ENCODE data around the gene RNF223.
"Not testable (repeated sequence)": the region's sequence is repeated elsewhere in the genome, so short reads cannot be mapped to it uniquely, and the experiment has no call there.

RNF223 gene

GRCh38 chr1:1062348-1063163 lies 11.6 kb downstream of the RNF223 start:
- Histone ChIP-seq H3K4me1 (ENCODE audit: control insufficient read depth, insufficient read depth, low read length) (peaks cover 32% of the 10 kb centered on the region), H3K4me3 (ENCODE audit: low read depth, low read length) (no peak overlapping the region), H3K27ac (ENCODE audit: low read depth, low read length) (no peak overlapping the region), H3K27me3 (ENCODE audit: control insufficient read depth, insufficient read depth, low read length) (peaks cover 84% of the 10 kb centered on the region), H3K9me3 (ENCODE audit: control insufficient read depth, insufficient read depth, low read depth, low read length) (no peaks in the 10 kb centered on the region), H3K36me3 (ENCODE audit: control insufficient read depth, insufficient read depth, low read length) (no peaks in the 10 kb centered on the region), H3K9ac (ENCODE audit: low read length) (no peak overlapping the region)

- Histone ChIP-seq H3K36me3 (ENCODE audit: control insufficient read depth, insufficient read depth, low read length) (no peaks in the 10 kb centered on the region), H3K27me3 (ENCODE audit: control insufficient read depth, insufficient read depth, low read length) (peaks cover 85% of the 10 kb centered on the region), H3K4me1 (ENCODE audit: control insufficient read depth, insufficient read depth, low read length) (peaks cover 32% of the 10 kb centered on the region), H3K9me3 (ENCODE audit: control insufficient read depth, insufficient read depth, low read depth, low read length) (no peaks in the 10 kb centered on the region), H3K27ac (ENCODE audit: low read depth, low read length) (no peak overlapping the region), H3K9ac (ENCODE audit: low read length) (no peak overlapping the region), H3K4me3 (ENCODE audit: low read depth, low read length) (no peak overlapping the region)
Measured at GRCh38 chr1:1061682-1062345, 12.3 kb downstream of the RNF223 start.

DNA sequence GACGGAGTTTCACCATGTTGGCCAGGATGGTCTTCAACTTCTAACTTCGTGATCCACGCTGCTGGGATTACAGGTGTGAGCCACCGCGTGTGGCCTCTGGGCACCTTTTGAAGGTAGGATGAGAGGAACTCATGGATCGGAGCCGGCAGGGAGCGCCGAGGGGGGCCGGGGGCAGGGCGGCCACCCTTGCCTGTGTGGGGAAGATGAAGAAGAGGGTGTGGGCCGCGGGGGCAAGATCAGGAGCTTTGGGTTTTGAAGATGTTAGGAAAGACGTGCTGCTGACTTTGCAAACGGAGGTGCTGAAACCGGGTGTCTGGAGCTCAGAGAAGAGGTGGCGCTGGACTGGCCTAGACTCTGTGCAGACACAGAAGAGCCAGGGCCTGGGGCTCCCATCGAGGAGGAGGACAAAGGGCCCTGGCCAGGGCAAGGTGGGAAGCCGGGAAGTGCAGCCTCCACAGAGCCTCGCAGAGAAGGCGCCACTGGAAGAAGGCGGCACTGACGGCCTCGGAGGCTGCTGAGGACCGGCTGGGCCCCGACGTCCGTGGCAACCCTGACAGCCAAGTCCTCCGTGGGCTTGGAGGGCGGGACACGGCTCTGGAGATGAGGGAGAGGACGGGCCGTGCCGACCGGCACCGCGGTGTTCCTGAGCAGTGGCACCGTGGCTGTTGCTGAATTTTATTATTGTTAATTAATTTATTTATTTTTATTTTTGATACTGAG lies 13.7 kb downstream of the RNF223 start:
- Histone ChIP-seq H3K4me3 (ENCODE audit: low read depth, low read length) (peak overlapping the region; percentile 69), H3K27me3 (ENCODE audit: control insufficient read depth, insufficient read depth, low read length) (peaks cover 81% of the 10 kb centered on the region), H3K9ac (ENCODE audit: low read length) (no peak overlapping the region), H3K36me3 (ENCODE audit: control insufficient read depth, insufficient read depth, low read length) (peaks cover 4% of the 10 kb centered on the region), H3K27ac (ENCODE audit: low read depth, low read length) (no peak overlapping the region), H3K9me3 (ENCODE audit: control insufficient read depth, insufficient read depth, low read depth, low read length) (no peaks in the 10 kb centered on the region), H3K4me1 (ENCODE audit: control insufficient read depth, insufficient read depth, low read length) (peaks cover 32% of the 10 kb centered on the region)

DNA sequence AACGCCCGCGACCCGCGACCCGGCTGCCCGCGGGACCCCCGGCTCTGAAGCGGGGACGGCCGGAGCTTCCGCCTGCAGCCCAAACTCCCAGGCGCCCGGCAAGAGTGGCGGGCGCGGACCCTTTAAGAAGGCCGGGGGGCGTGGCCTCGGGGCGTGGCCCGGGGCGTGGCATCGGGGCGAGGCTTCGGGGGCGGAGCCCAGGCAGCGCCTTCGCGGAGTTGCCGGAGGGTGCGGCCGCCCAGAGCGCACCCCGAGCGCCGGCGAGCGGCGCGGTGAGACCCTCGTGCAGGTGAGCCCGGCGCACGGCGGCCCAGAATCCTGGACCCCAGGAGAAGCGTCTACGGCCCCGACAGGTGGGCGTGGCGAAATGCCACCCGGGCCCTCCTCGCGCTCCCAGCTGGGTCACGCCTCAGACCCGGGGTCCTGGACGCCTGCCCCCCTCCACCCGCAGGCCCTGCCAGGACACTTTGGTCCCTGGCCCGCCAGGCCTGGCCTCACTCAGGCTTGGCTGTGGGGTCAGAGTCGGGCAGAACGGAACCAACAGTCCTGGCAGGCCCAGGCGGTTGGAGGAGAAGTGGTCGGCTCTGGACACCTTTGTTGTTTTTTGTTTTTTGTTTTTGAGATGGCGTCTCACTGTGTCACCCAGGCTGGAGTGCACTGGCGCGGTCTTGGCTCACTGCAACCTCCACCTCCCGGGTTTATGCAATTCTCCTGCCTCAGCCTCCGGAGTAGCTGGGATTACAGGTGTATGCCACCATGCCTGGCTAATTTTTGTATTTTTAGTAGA lies 14.4 kb downstream of the RNF223 start:
- Histone ChIP-seq H3K27me3 (ENCODE audit: control insufficient read depth, insufficient read depth, low read length) (peaks cover 78% of the 10 kb centered on the region), H3K9me3 (ENCODE audit: control insufficient read depth, insufficient read depth, low read depth, low read length) (no peaks in the 10 kb centered on the region), H3K27ac (ENCODE audit: low read depth, low read length) (no peak overlapping the region), H3K9ac (ENCODE audit: low read length) (peak overlapping the region; percentile 3), H3K36me3 (ENCODE audit: control insufficient read depth, insufficient read depth, low read length) (peaks cover 12% of the 10 kb centered on the region), H3K4me3 (ENCODE audit: low read depth, low read length) (peak overlapping the region; percentile 69), H3K4me1 (ENCODE audit: control insufficient read depth, insufficient read depth, low read length) (peaks cover 32% of the 10 kb centered on the region)

- Histone ChIP-seq H3K4me3 (ENCODE audit: low read depth, low read length) (peak overlapping the region; percentile 69), H3K9me3 (ENCODE audit: control insufficient read depth, insufficient read depth, low read depth, low read length) (no peaks in the 10 kb centered on the region), H3K27ac (ENCODE audit: low read depth, low read length) (no peak overlapping the region), H3K9ac (ENCODE audit: low read length) (peak overlapping the region; percentile 50), H3K4me1 (ENCODE audit: control insufficient read depth, insufficient read depth, low read length) (peaks cover 27% of the 10 kb centered on the region), H3K36me3 (ENCODE audit: control insufficient read depth, insufficient read depth, low read length) (peaks cover 19% of the 10 kb centered on the region), H3K27me3 (ENCODE audit: control insufficient read depth, insufficient read depth, low read length) (peaks cover 72% of the 10 kb centered on the region)
Measured at GRCh38 chr1:1058921-1059493, 15.1 kb downstream of the RNF223 start.

GRCh38 chr1:1058088-1058905 lies 15.8 kb downstream of the RNF223 start:
- Histone ChIP-seq H3K9me3 (ENCODE audit: control insufficient read depth, insufficient read depth, low read depth, low read length) (no peaks in the 10 kb centered on the region), H3K27ac (ENCODE audit: low read depth, low read length) (no peak overlapping the region), H3K9ac (ENCODE audit: low read length) (no peak overlapping the region), H3K4me1 (ENCODE audit: control insufficient read depth, insufficient read depth, low read length) (peaks cover 20% of the 10 kb centered on the region), H3K4me3 (ENCODE audit: low read depth, low read length) (peak overlapping the region; percentile 69), H3K27me3 (ENCODE audit: control insufficient read depth, insufficient read depth, low read length) (peaks cover 66% of the 10 kb centered on the region), H3K36me3 (ENCODE audit: control insufficient read depth, insufficient read depth, low read length) (peaks cover 26% of the 10 kb centered on the region)

GRCh38 chr1:1057769-1058087 lies 16.4 kb downstream of the RNF223 start:
- H3K4me3 ChIP-seq (ENCODE audit: low read depth, low read length); H3K27ac ChIP-seq (ENCODE audit: low read depth, low read length); H3K9ac ChIP-seq (ENCODE audit: low read length); H3K9me3 ChIP-seq (ENCODE audit: control insufficient read depth, insufficient read depth, low read depth, low read length): not testable (repeated sequence)
- Histone ChIP-seq H3K4me1 (ENCODE audit: control insufficient read depth, insufficient read depth, low read length) (peaks cover 15% of the 10 kb centered on the region), H3K36me3 (ENCODE audit: control insufficient read depth, insufficient read depth, low read length) (peaks cover 32% of the 10 kb centered on the region), H3K27me3 (ENCODE audit: control insufficient read depth, insufficient read depth, low read length) (peaks cover 60% of the 10 kb centered on the region)

- H3K36me3 ChIP-seq (ENCODE audit: control insufficient read depth, insufficient read depth, low read length): peaks cover 46% of the 10 kb centered on the region
- H3K4me3 ChIP-seq (ENCODE audit: low read depth, low read length): no peak overlapping the region
- peaks cover 12% of the 10 kb centered on the region for H3K4me1 ChIP-seq (ENCODE audit: control insufficient read depth, insufficient read depth, low read length)
- H3K9me3 ChIP-seq (ENCODE audit: control insufficient read depth, insufficient read depth, low read depth, low read length): no peaks in the 10 kb centered on the region
- H3K27me3 ChIP-seq (ENCODE audit: control insufficient read depth, insufficient read depth, low read length): peaks cover 45% of the 10 kb centered on the region
- H3K27ac ChIP-seq (ENCODE audit: low read depth, low read length): no peak overlapping the region
- no peak overlapping the region for H3K9ac ChIP-seq (ENCODE audit: low read length)
Measured at GRCh38 chr1:1055841-1056736, 18.0 kb downstream of the RNF223 start.

DNA sequence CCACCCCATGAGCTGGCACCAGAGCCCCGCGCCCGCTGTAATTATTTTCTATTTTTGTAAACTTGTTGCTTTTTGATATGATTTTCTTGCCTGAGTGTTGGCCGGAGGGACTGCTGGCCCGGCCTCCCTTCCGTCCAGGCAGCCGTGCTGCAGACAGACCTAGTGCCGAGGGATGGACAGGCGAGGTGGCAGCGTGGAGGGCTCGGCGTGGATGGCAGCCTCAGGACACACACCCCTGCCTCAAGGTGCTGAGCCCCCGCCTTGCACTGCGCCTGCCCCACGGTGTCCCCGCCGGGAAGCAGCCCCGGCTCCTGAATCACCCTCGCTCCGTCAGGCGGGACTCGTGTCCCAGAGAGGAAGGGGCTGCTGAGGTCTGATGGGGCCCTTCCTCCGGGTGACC lies 19.1 kb downstream of the RNF223 start:
- peaks cover 34% of the 10 kb centered on the region for H3K27me3 ChIP-seq (ENCODE audit: control insufficient read depth, insufficient read depth, low read length)

More for the DNA sequence above, 19.1 kb downstream of the RNF223 start:
- Histone ChIP-seq H3K9ac (ENCODE audit: low read length) (no peak overlapping the region), H3K9me3 (ENCODE audit: control insufficient read depth, insufficient read depth, low read depth, low read length) (no peaks in the 10 kb centered on the region), H3K27ac (ENCODE audit: low read depth, low read length) (no peak overlapping the region), H3K4me3 (ENCODE audit: low read depth, low read length) (no peak overlapping the region), H3K4me1 (ENCODE audit: control insufficient read depth, insufficient read depth, low read length) (peaks cover 9% of the 10 kb centered on the region), H3K36me3 (ENCODE audit: control insufficient read depth, insufficient read depth, low read length) (peaks cover 55% of the 10 kb centered on the region)

Measured in HUES6 (cell line).